Psoas muscle (tissue), 8 donors: Measurements from ENCODE around the gene GPR183. TPM values are rescaled to one million over a fixed set of nuclear protein-coding genes. Genes with fewer than 3 reads are reported as not detected.

Experiments
- ATAC-seq, 4 donors: fragments of 200-7000 bp; cut with Tn5 transposase; one replicate each; pipeline ENCODE4 v1.9.1; 2020; ENCODE audit warnings: moderate library complexity in 3 of 4, mild to moderate bottlenecking in 2 of 4
- DNase-seq, 2 donors: peaks; one replicate each; pipeline ENCODE4 v3.0.0-alpha.2; 2020
- H3K27ac ChIP-seq: fragments of 200-600 bp; one replicate; pipeline ENCODE4 v1.8.0; 2022
- H3K27me3 ChIP-seq, 3 donors: fragments of 200-600 bp in 1 of 3; one replicate each; pipeline versions ENCODE4 v1.6.1 to v1.8.0; 2013 to 2022; ENCODE audit warnings: low read length in 2 of 3, mild to moderate bottlenecking in 2 of 3, moderate library complexity in 1 of 3; ENCODE audit not compliant: insufficient read depth in 3 of 3
- H3K36me3 ChIP-seq, 2 donors: fragments of 200-600 bp in 1 of 2; one replicate each; pipeline versions ENCODE4 v1.6.1 to v1.8.0; 2013 to 2022; ENCODE audit warnings: low read depth in 1 of 2, mild to moderate bottlenecking in 1 of 2, moderate library complexity in 1 of 2; ENCODE audit not compliant: insufficient read depth in 1 of 2
- H3K4me1 ChIP-seq: fragments of 200-600 bp; one replicate; pipeline ENCODE4 v1.8.0; 2022
- H3K4me3 ChIP-seq: fragments of 200-600 bp; one replicate; pipeline ENCODE4 v1.8.0; 2022; ENCODE audit warnings: mild to moderate bottlenecking
- H3K9me3 ChIP-seq: fragments of 200-600 bp; one replicate; pipeline ENCODE4 v1.8.0; 2022
- CTCF ChIP-seq: fragments of 200-600 bp; IDR thresholded peaks from one replicate; pipeline ENCODE4 v1.8.0; 2022; ENCODE audit warnings: antibody characterized with exemption
- WGBS, 3 donors: extraction: QIAGEN DNeasy Blood & Tissue Kit; methylation state at CpG; one replicate each; pipeline versions ENCODE4 v1.1.6 to v1.1.7; 2013; 5-methylcytosine and 5-hydroxymethylcytosine counted together
- intact Hi-C, 2 donors: fragments of 100-400 bp; cut with DNase I; formaldehyde crosslinking; loops; one replicate each; pipeline versions ENCODE4 v1.11.0 to v1.14.2; 2022
- polyA plus RNA-seq, 3 donors: library from polyadenylated mRNA; stranded (reverse); fragments of 200-250 nt; gene quantifications; one replicate each; pipeline ENCODE4 v1.2.3, GENCODE V29; 2013
- total RNA-seq, 4 donors: library from RNA; stranded (reverse); fragmentation: NEBNext Ultra II Directional in 2 of 4; extraction: Animal tissue kit (Norgen Biotek cat#: 25700) in 2 of 4; gene quantifications; one replicate each; pipeline versions ENCODE4 v1.2.1 to v1.2.4, GENCODE V29; 2021 to 2023
- donor health status: healthy with polysubstance abuse.
- donor health status: DM: no; HTN: no; CAD: no; lungs with moderate emphysema.
- donor health status: Bipolar disorder and iron deficiency.
- donor health status: healthy.
- donor health status: DM: yes; HTN: yes; CAD: no.
- donor health status: DM: no; HTN: no; CAD: no.
- donor health status: DM: no; HTN: no; CAD: no.
- donor health status: DM: yes; HTN: yes; CAD: no.

Gene GPR183
- total and polyA plus RNA-seq, 7 donors, result 0.67 to 1.4 (median 0.80) TPM

GRCh38 chr13:99341969-99342722 lies 34.9 kb upstream of the GPR183 start:
- no peaks in the 10 kb centered on the region for H3K9me3 ChIP-seq
- H3K4me3 ChIP-seq, result no peak overlapping the region
- 95 to 99% (median 96%) methylated on average over 16 of the region's 16 CpGs for WGBS, 3 donors
- intact Hi-C loops, result no loop called here
- no peak for DNase-seq
- H3K4me1 ChIP-seq, result no peaks in the 10 kb centered on the region
- H3K27ac ChIP-seq, result no peak overlapping the region
- TF ChIP-seq CTCF, result no peak
- no peaks in the 10 kb centered on the region for H3K27me3 ChIP-seq
- ATAC-seq, result no peak
- peaks cover 3 to 66% of the 10 kb centered on the region in 2 donors for H3K36me3 ChIP-seq

GRCh38 chr13:99340638-99341037 lies 33.4 kb upstream of the GPR183 start:
- DNase-seq (no peak), ATAC-seq (no peak)
- Histone ChIP-seq H3K4me3 (no peak overlapping the region), H3K27ac (no peak overlapping the region), H3K9me3 (no peaks in the 10 kb centered on the region), H3K27me3 (no peaks in the 10 kb centered on the region), H3K4me1 (no peaks in the 10 kb centered on the region), H3K36me3 (peaks cover 3 to 67% of the 10 kb centered on the region in 2 donors)
- no peak for TF ChIP-seq CTCF
- intact Hi-C loops, result no loop called here

- WGBS, 3 donors, result 89 to 94% (median 91%) methylated on average over 8 of the region's 8 CpGs
- no peaks in the 10 kb centered on the region for H3K27me3 ChIP-seq
- peaks cover 7 to 60% of the 10 kb centered on the region in 2 donors for H3K36me3 ChIP-seq
- H3K9me3 ChIP-seq, result no peaks in the 10 kb centered on the region
- no peaks in the 10 kb centered on the region for H3K4me1 ChIP-seq
- no peak for TF ChIP-seq CTCF
- DNase-seq (peak in 1 of 2 donors; percentile 39), ATAC-seq (no peak)
- H3K27ac ChIP-seq, result no peak overlapping the region
- intact Hi-C loops, result no loop called here
- H3K4me3 ChIP-seq, result no peak overlapping the region
Measured at GRCh38 chr13:99339736-99340397, 32.7 kb upstream of the GPR183 start.

- H3K27me3 ChIP-seq, result no peaks in the 10 kb centered on the region
- TF ChIP-seq CTCF, result no peak
- DNase-seq (no peak), ATAC-seq (no peak)
- no peaks in the 10 kb centered on the region for H3K9me3 ChIP-seq
- intact Hi-C loops, result no loop called here
- no peaks in the 10 kb centered on the region for H3K4me1 ChIP-seq
- peaks cover 7 to 55% of the 10 kb centered on the region in 2 donors for H3K36me3 ChIP-seq
- no peak overlapping the region for H3K4me3 ChIP-seq
- no peak overlapping the region for H3K27ac ChIP-seq
- WGBS, 3 donors, result 87 to 95% (median 91%) methylated on average over 5 of the region's 5 CpGs
Measured at GRCh38 chr13:99339230-99339721, 32.1 kb upstream of the GPR183 start.
